Activated B cell treated with CpG ODN at 0.5 μM for 24 hours (primary cell): ENCODE measurements around the gene ENAH. TPM values are rescaled to one million over a fixed set of nuclear protein-coding genes. Genes with fewer than 3 reads are reported as not detected.

Experiments
- ATAC-seq: fragments of 200-7000 bp; cut with Tn5 transposase; one replicate; pipeline ENCODE4 v1.10.0; 2021; ENCODE audit warnings: low read depth, mild to moderate bottlenecking, moderate library complexity
- CTCF ChIA-PET: fragments of 350-600 bp; sonication (Branson Sonifier 250); formaldehyde crosslinking; loops from one replicate; lab custom pipeline; 2021; ENCODE audit warnings: antibody characterized with exemption; lab: Charles Lee
- POLR2A ChIA-PET: fragments of 350-600 bp; sonication (Branson Sonifier 250); formaldehyde crosslinking; loops from one replicate; lab custom pipeline; 2021; ENCODE audit warnings: antibody characterized with exemption; lab: Charles Lee
- DNase-seq: peaks from one replicate; pipeline ENCODE4 v3.0.0; 2022
- H3K27ac Mint-ChIP-seq: one replicate; pipeline ENCODE4 v1.8.0; 2020; ENCODE audit warnings: mixed read lengths
- H3K27me3 Mint-ChIP-seq: one replicate; pipeline ENCODE4 v1.8.0; 2021; ENCODE audit warnings: mixed read lengths
- H3K36me3 Mint-ChIP-seq: one replicate; pipeline ENCODE4 v1.8.0; 2021; ENCODE audit warnings: low read depth, mixed read lengths
- H3K4me1 Mint-ChIP-seq: one replicate; pipeline ENCODE4 v1.8.0; 2021; ENCODE audit warnings: mixed read lengths
- H3K4me3 Mint-ChIP-seq: one replicate; pipeline ENCODE4 v1.8.0; 2020; ENCODE audit warnings: mild to moderate bottlenecking, mixed read lengths
- H3K9me3 Mint-ChIP-seq: one replicate; pipeline ENCODE4 v1.8.0; 2020; ENCODE audit warnings: mixed read lengths
- CTCF ChIP-seq: fragments of 200-600 bp; IDR thresholded peaks from one replicate; pipeline ENCODE4 v1.8.0; 2022; ENCODE audit warnings: antibody characterized with exemption, mild to moderate bottlenecking
- intact Hi-C: fragments of 100-400 bp; cut with micrococcal nuclease; formaldehyde crosslinking; loops from one replicate; pipeline ENCODE4 v1.15.1; 2024
- total RNA-seq: library from RNA; stranded (reverse); gene quantifications from 2 replicates; pipeline ENCODE4 v1.2.3, GENCODE V29; 2022

Gene ENAH
- total RNA-seq, 1 donor from 2014 or later, result 1.2 TPM

GRCh38 chr1:225603538-225604354 is 49.2 kb downstream of the ENAH start:
- CTCF ChIA-PET, result no interaction called here
- POLR2A ChIA-PET, result no interaction called here
- ATAC-seq (no peak), DNase-seq (no peak)
- intact Hi-C loops, result no loop called here
- no peaks in the 10 kb centered on the region for H3K4me1 Mint-ChIP-seq
- H3K4me3 Mint-ChIP-seq, result no peak overlapping the region
- TF ChIP-seq CTCF, result no peak
- H3K27ac Mint-ChIP-seq, result no peak overlapping the region
- peaks cover 8% of the 10 kb centered on the region for H3K9me3 Mint-ChIP-seq
- no peaks in the 10 kb centered on the region for H3K36me3 Mint-ChIP-seq
- H3K27me3 Mint-ChIP-seq, result no peaks in the 10 kb centered on the region

- DNase-seq (no peak), ATAC-seq (no peak)
- intact Hi-C loops, result no loop called here
- H3K4me3 Mint-ChIP-seq, result no peak overlapping the region
- ChIA-PET POLR2A (no interaction called here), CTCF (no interaction called here)
- H3K4me1 Mint-ChIP-seq, result no peaks in the 10 kb centered on the region
- peaks cover 8% of the 10 kb centered on the region for H3K9me3 Mint-ChIP-seq
- H3K27ac Mint-ChIP-seq, result no peak overlapping the region
- no peaks in the 10 kb centered on the region for H3K36me3 Mint-ChIP-seq
- no peak for TF ChIP-seq CTCF
- H3K27me3 Mint-ChIP-seq, result no peaks in the 10 kb centered on the region
Measured at GRCh38 chr1:225602590-225603206, 50.2 kb downstream of the ENAH start.

- intact Hi-C loops, result no loop called here
- DNase-seq (no peak), ATAC-seq (no peak)
- Mint-ChIP-seq H3K27me3 (no peaks in the 10 kb centered on the region), H3K9me3 (peaks cover 8% of the 10 kb centered on the region), H3K36me3 (no peaks in the 10 kb centered on the region), H3K4me1 (no peaks in the 10 kb centered on the region), H3K27ac (no peak overlapping the region), H3K4me3 (no peak overlapping the region)
- ChIA-PET CTCF (no interaction called here), POLR2A (no interaction called here)
- TF ChIP-seq CTCF, result no peak
Measured at GRCh38 chr1:225601902-225602589, 50.9 kb downstream of the ENAH start.

GRCh38 chr1:225598847-225599246 is 54.1 kb downstream of the ENAH start:
- ATAC-seq (no peak), DNase-seq (no peak)
- Mint-ChIP-seq H3K27me3 (no peaks in the 10 kb centered on the region), H3K27ac (no peak overlapping the region), H3K4me3 (no peak overlapping the region), H3K4me1 (no peaks in the 10 kb centered on the region), H3K9me3 (peaks cover 8% of the 10 kb centered on the region), H3K36me3 (no peaks in the 10 kb centered on the region)
- intact Hi-C loops, result no loop called here
- TF ChIP-seq CTCF, result no peak
- POLR2A ChIA-PET, result no interaction called here
- CTCF ChIA-PET, result no interaction called here
